GM12891 (cell line): Measurements from ENCODE around the gene CLTCL1.

Experiments
- PAX5 ChIP-seq: IDR thresholded peaks from 2 replicates; pipeline ENCODE4 v1.6.1; 2011; ENCODE audit warnings: low read length, moderate library complexity, mild to moderate bottlenecking; ENCODE audit not compliant: insufficient read depth, severe bottlenecking
- POLR2A ChIP-seq: IDR thresholded peaks from 2 replicates; pipeline ENCODE4 v1.6.1; 2011; ENCODE audit warnings: low read depth, low read length, control low read depth
- POLR2AphosphoS5 ChIP-seq: IDR thresholded peaks from 2 replicates; pipeline ENCODE4 v1.6.1; 2011; ENCODE audit warnings: low read depth, low read length, control low read depth
- POU2F2 ChIP-seq: IDR thresholded peaks from 2 replicates; pipeline ENCODE4 v1.6.1; 2011; ENCODE audit warnings: low read depth, mild to moderate bottlenecking, control low read depth, low read length, moderate library complexity
- SPI1 ChIP-seq: IDR thresholded peaks from 2 replicates; pipeline ENCODE4 v1.6.1; 2011; ENCODE audit warnings: low read depth, low read length, control low read depth
- TAF1 ChIP-seq: IDR thresholded peaks from 2 replicates; pipeline ENCODE4 v1.6.1; 2011; ENCODE audit warnings: low read depth, low read length, control low read depth

DNA sequence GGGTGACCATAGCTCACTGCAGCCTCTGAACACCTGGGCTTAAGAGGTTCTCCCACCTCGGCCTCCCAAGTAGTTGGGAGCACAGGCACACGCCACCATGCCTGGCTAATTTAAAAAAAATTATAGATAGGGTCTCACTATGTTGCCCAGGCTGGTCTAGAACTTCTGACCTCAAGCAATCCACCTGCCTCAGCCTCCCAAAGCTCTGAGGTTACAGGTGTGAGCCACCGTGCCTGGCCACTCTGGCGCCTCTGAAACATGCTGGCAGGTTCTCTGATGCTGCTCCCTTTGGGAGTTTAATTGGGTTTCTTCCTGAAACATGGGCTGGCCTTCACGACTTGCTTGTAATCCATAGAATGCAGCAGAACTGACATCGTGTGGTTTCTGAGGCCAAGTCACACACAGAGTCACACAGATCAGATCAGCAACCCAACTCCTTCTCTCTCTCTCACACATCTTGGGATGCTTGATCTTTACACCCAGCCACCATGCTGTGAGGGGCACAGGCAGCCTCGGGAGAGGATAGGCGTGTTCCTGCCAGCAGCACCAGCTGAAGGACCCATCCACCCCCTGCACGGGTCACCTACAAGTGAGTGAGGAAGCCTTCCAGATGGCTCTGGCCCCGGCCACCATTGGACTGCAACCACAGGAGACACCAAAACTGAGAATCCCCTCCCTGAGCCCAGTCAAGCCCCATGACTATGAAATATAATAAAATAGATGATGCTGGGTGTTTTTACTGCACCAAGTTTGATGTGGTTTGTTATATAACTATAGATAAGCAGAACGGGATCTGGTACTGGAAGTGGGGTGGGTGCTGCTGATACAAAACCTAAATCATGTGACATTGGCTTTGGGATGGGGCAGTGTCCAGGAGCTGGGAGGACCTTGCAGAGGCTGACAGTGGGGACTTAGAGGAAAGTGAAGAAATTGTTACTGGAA, 138.3 kb downstream of the CLTCL1 start:
- TF ChIP-seq POLR2A = no peak
- no peak for TF ChIP-seq TAF1
- TF ChIP-seq SPI1 = no peak
- TF ChIP-seq POLR2AphosphoS5 = no peak
- TF ChIP-seq POU2F2 = no peak
- TF ChIP-seq PAX5 = no peak
